ENCODE results near the gene TMPRSS4.

TMPRSS4 gene

DNA sequence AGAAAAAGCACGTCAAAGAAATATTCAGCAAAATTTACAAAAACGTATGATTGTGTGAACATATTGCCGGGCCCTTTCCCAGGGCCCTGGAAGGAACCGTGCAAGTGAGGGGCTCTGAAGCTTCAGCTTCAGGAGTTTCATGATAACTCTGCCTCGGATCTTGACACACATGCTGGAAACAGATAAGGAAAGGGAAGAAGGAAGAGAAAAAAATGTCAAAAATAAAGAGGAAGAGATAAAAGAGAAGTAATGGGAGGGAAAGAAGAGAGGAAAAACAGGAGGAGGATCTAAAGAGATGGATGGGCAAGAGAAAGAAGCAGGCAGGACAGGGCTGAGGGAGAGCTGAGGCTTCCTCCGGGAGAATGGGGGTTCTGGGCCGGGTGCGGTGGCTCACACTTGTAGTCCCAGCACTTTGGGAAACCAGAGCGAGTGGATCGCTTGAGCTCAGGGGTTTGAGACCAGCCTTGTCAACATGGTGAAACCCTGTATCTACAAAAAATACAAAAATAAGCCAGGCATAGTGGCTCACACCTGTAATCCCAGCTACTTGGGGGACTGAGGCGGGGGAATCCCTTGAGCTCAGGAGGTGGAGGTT lies 2.7 kb upstream of the TMPRSS4 start:
- Histone ChIP-seq H3K4me3 (ENCODE audit: low read depth, low read length) (no peak overlapping the region), H3K36me3 (no peaks in the 10 kb centered on the region), H3K9me3 (no peaks in the 10 kb centered on the region), H3K27me3 (peaks cover 13% of the 10 kb centered on the region), H3K4me1 (no peaks in the 10 kb centered on the region)
- DNase-seq = no peak
- TF ChIP-seq, protein P1, sequence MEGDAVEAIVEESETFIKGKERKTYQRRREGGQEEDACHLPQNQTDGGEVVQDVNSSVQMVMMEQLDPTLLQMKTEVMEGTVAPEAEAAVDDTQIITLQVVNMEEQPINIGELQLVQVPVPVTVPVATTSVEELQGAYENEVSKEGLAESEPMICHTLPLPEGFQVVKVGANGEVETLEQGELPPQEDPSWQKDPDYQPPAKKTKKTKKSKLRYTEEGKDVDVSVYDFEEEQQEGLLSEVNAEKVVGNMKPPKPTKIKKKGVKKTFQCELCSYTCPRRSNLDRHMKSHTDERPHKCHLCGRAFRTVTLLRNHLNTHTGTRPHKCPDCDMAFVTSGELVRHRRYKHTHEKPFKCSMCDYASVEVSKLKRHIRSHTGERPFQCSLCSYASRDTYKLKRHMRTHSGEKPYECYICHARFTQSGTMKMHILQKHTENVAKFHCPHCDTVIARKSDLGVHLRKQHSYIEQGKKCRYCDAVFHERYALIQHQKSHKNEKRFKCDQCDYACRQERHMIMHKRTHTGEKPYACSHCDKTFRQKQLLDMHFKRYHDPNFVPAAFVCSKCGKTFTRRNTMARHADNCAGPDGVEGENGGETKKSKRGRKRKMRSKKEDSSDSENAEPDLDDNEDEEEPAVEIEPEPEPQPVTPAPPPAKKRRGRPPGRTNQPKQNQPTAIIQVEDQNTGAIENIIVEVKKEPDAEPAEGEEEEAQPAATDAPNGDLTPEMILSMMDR (IDR thresholded peaks at IDR 0.05; ENCODE audit: low read depth, low read length) = no peak

DNA sequence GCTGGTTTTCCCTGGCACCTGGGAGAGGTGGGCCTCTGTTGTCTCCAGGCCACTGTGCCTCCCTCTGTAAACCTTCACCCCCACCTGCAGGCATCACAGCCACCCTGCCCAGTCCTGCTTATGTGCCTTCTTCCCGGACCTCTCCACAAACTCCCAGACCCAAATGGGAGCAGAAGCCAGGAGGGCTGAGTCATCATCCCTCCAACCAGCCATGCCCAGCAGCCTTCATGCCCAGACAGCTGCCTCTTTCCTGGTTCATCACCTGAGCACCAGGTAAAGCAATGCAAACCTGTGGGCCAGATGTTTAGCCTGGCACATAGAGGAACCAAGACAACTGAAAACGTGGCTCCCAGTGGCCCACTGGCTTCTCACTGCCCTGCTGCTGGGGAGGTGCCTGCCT lies 2.1 kb upstream of the TMPRSS4 start:
- H3K36me3 ChIP-seq = no peaks in the 10 kb centered on the region
- TF ChIP-seq, protein P1 (IDR thresholded peaks at IDR 0.05; ENCODE audit: low read depth, low read length) = no peak
- no peak overlapping the region for H3K4me3 ChIP-seq (ENCODE audit: low read depth, low read length)
- H3K4me1 ChIP-seq = no peaks in the 10 kb centered on the region
- no peak for DNase-seq
- H3K9me3 ChIP-seq = no peaks in the 10 kb centered on the region
- peaks cover 19% of the 10 kb centered on the region for H3K27me3 ChIP-seq

DNA sequence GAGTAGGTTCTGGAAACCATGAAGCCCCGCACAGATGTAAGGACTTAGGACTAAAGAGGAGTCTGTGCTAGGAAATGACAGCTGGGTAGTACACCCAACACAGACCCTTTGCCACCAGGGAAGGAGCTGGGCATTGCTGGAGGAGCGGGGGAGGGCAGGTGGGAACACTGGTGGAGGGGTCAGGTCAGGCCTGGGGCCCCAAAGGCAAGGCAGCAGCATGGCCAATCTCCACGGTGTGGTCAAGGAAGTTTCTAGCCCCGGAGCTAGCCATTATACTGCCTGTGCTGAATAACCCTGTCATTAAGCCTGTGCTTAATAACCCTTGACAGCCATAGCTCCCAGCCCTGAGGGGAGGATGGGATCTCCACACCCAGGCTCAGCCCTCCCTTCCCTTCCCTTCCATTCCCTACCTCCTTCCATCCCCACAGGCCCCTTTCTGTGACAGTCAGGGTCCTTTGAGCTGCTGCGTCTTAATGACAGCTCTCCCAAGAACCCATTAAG lies 2.1 kb downstream of the TMPRSS4 start:
- H3K4me1 ChIP-seq = no peaks in the 10 kb centered on the region
- TF ChIP-seq, protein P1 (IDR thresholded peaks at IDR 0.05; ENCODE audit: low read depth, low read length) = no peak
- no peaks in the 10 kb centered on the region for H3K36me3 ChIP-seq
- DNase-seq = no peak
- H3K27me3 ChIP-seq = peaks cover 28% of the 10 kb centered on the region
- no peak overlapping the region for H3K4me3 ChIP-seq (ENCODE audit: low read depth, low read length)
- H3K9me3 ChIP-seq = no peaks in the 10 kb centered on the region

DNA sequence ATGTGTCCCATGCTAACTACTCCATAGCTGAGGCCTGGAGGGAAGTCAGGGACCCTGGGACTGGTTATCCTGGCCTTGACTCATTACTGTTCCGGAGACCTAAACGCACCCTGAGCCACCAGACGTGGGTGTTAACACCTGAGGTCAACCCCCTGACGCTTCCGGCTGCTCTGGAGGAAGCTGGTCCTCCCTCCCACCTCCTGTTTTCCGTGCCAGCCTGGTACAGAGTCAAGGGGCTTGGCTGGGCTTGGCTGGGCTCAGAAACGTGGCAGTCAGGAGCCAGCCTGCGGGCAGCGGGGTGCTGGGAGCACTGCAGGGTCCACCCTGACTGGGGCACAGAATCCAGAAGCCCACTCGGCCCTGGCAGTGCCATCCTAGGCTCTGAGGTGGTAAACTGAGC lies 2.6 kb downstream of the TMPRSS4 start:
- Histone ChIP-seq H3K4me3 (ENCODE audit: low read depth, low read length) (no peak overlapping the region), H3K27me3 (peaks cover 28% of the 10 kb centered on the region), H3K9me3 (no peaks in the 10 kb centered on the region), H3K4me1 (no peaks in the 10 kb centered on the region), H3K36me3 (no peaks in the 10 kb centered on the region)
- DNase-seq = no peak
- TF ChIP-seq, protein P1 (IDR thresholded peaks at IDR 0.05; ENCODE audit: low read depth, low read length) = no peak

DNA sequence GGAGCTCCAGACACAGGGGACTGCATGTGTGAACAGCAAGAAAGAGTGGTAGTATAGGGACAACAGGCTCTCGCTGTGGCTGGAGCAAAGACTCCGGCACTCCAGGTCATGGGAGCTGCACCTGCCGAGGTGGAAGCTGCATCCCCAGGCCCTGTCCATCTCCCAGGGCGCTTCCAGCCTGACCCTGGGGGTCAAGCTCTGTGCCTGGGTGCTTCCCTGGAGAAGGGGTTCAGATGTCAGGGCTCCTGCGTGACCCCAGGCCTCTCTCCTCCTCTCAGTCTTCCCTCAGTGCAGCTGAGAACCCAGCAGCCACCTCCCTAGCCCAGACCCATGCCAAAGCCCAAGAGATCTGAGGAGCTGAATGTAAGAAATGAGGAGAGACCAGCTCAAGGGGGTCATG lies 3.4 kb downstream of the TMPRSS4 start:
- Histone ChIP-seq H3K27me3 (peaks cover 28% of the 10 kb centered on the region), H3K4me3 (ENCODE audit: low read depth, low read length) (no peak overlapping the region), H3K4me1 (no peaks in the 10 kb centered on the region), H3K9me3 (no peaks in the 10 kb centered on the region), H3K36me3 (no peaks in the 10 kb centered on the region)
- DNase-seq = no peak
- TF ChIP-seq, protein P1 (IDR thresholded peaks at IDR 0.05; ENCODE audit: low read depth, low read length) = no peak

DNA sequence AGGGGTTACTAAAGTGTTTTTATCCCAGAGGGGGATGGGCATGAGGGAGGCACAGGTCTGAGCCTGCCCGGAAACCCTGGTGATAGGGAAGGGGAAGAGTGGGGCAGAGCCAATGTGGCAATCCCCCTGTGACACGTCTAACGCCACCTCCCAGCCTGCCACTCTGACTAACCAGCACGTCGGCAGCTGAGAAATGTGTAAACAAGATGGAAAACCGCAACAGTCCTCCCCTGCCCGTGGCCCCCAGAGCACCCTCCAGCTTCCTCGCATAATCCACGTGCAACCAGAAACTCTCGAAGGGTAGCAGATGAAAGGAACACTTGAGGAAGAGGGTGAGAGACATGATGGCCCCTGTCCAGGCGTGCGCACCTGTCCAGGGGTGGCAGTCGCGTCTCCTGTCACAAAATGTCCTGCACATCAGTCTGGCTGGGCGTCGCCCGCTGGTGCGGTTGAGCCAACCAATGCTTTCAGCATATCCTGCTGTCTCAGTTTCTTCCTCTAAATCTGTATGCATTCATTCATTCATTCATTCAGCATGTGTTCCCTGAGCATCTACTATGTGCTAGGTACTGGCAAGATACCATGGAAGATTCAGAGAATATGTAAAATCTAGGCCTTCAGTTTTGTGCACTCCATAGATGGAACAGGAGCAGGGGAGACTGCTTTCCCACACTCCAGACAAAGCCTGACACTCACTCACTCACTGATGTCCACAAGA lies 4.5 kb downstream of the TMPRSS4 start:
- no peak for DNase-seq
- Histone ChIP-seq H3K4me3 (ENCODE audit: low read depth, low read length) (no peak overlapping the region), H3K36me3 (no peaks in the 10 kb centered on the region), H3K4me1 (no peaks in the 10 kb centered on the region), H3K27me3 (peaks cover 28% of the 10 kb centered on the region), H3K9me3 (no peaks in the 10 kb centered on the region)
- TF ChIP-seq, protein P1 (IDR thresholded peaks at IDR 0.05; ENCODE audit: low read depth, low read length) = no peak

Measured in BE2C (cell line).